ENCODE measurements around the gene GPR78.

The GPR78 gene, protein sequence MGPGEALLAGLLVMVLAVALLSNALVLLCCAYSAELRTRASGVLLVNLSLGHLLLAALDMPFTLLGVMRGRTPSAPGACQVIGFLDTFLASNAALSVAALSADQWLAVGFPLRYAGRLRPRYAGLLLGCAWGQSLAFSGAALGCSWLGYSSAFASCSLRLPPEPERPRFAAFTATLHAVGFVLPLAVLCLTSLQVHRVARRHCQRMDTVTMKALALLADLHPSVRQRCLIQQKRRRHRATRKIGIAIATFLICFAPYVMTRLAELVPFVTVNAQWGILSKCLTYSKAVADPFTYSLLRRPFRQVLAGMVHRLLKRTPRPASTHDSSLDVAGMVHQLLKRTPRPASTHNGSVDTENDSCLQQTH

GRCh38 chr4:8580321-8581093 lies at the start of gene GPR78:
Gene GPR78 (plus strand): TSS chr4:8580392. CDS start chr4:8580983, 591 bp downstream.
- DNase-seq (ENCODE audit: low read depth): peak; percentile 45

GRCh38 chr4:8532245-8532781 lies 47.9 kb upstream of the GPR78 start:
- no peak for DNase-seq (ENCODE audit: low read depth)

DNA sequence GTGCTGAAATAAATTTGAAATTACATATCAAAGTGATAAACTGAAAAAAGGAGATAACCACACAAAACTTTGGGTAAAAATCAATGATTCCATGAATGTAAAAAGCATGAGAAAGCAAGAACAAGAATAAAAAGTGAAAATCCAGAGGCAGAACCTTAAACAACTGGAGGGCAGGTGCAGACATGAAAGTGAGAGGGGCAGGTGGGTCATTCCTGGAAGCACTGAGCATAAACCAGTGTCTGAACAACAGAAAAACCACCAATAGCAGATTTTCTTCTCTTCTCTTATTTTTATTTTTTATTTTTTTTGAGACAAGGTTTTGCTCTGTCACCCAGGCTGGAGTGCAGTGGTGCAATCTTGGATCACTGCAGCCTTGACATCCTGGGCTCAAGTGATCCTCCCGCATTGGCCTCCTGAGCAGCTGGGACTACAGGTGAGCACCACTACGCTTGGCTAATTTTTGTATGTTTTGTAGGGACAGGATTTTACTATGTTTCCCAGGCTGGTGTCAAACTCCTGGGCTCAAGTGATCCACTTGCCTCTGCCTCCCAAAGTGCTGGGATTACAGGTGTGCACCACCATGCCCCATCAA lies 46.8 kb upstream of the GPR78 start:
- no peak for DNase-seq (ENCODE audit: low read depth)

DNA sequence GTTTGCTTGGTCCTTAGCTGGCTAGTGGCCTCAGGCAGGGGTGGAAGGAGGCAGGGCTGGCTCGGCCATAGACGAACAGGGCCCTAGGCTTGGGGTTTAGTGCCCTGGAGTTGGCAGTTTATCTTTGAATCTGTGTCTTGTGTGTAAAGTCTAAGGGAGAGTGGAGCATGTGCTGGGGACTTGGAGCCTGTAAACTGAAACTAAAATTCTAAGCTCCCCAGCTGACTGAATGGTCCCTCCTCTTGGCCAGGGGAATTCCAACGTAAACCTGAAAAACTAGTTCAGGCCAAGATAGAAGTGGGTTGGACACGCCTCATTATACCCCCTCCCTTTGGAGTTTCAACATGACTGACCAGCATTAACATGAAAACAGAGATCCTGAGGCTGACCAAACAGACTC lies 46.1 kb upstream of the GPR78 start:
- peak; percentile 74 for DNase-seq (ENCODE audit: low read depth)

DNA sequence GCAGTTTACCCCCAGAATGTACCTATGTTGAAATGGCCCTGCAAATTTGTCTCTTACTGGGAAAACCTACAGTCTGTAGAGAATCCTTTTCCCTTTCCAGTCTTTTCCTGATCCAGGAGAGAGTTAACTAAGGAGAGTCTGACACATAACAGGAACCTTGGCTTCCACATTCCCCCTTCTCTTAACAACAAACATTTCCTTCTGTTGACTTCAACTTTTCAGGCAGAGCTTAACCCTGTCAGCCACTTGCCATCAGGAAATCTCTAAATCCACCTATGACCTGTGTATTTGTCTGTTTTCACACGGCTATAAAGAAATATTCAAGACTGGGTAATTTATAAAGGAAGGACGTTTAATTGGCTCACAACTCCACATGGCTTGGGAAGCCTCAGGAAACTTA lies 45.6 kb upstream of the GPR78 start:
- no peak for DNase-seq (ENCODE audit: low read depth)

- no peak for DNase-seq (ENCODE audit: low read depth)
Observed at GRCh38 chr4:8536467-8536866, 43.7 kb upstream of the GPR78 start.

DNA sequence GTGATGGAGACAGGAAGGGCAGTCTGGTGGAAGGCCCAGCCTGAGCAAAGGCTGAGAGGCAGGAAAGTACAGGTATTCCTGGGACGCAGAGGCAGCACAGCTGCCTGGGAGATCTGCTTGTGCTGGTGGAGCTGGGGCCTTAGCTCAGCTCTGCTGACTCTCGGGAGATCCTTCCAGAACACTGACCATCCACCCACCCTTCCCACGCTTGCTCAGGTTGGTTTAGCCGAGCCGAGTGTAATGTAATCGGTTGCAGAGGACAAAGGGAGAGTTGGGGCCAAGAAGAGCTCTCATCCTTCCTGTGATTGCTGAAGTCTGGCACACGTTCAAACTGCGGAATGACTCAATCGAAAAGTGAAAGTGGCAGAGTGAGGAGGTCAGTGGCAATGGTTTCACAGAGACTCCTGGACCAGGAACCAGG lies 43.1 kb upstream of the GPR78 start:
- DNase-seq (ENCODE audit: low read depth): peak; percentile 93

DNA sequence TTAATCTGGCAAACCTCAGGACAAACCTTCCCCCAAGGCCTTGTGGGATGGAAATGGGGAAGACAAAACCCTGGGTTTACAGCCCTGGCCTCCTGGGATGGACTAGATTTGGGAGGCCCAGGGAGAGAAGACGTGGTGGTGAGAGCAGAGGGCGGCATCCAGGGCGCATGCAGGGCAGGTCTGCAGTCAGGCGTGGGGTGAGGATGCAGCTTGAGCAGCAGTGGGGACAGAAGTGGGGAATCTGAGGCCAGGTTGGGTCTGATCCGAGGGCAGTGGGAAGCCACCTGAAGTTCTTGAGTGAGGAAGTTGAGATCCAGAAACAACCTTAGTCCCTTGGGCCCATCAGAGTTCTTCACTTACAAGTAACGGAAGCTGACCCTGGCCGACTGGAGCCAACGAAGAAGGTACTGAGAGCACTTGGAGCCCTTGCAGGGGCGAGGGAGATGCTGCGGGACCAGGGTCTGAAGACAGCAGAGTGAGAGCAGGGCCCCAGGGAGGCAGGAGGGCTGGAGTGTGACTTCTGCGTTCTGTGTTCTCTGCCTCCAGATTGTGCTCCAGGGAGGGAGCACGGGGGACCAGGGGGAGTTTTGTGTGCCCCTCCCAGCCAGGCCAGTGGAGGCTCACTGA lies 42.0 kb upstream of the GPR78 start:
- no peak for DNase-seq (ENCODE audit: low read depth)

DNA sequence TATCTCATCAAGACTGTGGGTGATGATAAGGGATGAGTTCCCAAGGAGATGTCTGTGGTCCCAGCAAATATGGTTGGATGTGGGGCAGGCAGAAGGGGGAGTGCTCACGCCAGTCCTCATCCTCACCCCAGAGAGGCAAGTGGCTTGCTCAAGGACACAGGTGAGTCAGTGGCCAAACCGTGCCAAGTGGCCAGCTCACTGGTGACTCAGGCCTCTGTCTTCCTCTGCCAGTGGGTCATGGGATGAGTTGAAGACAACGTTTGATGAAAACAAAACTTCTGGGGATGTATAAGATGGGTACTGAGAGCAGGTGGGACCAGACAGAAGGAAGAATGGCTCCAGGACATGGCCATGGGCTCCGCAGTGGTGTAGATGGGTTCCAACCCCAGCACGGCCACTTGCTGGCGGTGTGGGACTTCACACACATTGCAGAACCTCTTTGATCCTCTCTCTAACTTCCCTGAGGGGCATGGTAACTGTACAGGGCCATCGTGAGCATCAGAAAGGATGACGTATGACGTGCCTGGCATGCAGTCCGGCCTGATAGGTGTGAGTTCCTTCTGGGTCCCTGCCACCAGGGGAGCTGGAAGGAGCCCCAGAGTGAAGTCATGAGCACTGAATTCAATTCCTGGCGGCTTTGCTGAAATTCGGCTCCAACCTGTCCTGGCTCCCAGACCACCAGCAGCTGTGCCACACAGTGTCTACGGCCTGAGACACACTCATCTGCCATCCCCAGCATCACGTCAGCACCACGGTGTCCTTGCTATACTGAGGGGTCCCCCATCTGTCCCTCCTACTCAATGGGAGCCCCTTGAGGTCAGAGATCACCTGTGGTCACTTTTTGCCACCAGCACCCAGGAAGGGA lies 41.3 kb upstream of the GPR78 start:
- DNase-seq (ENCODE audit: low read depth): peak; percentile 80

- DNase-seq (ENCODE audit: low read depth): no peak
Observed at GRCh38 chr4:8539661-8540060, 40.5 kb upstream of the GPR78 start.

GRCh38 chr4:8540072-8540471 lies 40.1 kb upstream of the GPR78 start:
- peak; percentile 48 for DNase-seq (ENCODE audit: low read depth)

GRCh38 chr4:8540586-8540985 lies 39.6 kb upstream of the GPR78 start:
- no peak for DNase-seq (ENCODE audit: low read depth)

DNA sequence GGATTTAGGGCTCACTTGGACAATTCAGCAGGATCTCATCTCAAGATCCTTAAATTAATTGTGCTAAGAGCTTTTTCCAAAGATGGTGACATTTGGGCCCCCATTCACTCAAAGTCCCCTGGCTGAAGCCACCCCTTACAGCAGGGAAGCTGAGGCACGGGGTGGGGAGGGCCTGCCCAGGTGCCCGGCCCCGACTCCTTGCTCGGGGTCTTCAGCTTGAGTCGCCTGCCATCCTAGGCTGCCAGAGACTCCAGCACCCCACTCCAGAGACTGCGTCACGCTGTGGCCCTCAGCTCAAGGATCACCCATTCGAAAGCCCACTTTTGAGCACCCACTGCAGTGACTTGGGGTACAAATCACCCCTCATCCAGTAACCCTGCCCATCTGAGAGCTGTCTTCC lies 39.2 kb upstream of the GPR78 start:
- no peak for DNase-seq (ENCODE audit: low read depth)

DNA sequence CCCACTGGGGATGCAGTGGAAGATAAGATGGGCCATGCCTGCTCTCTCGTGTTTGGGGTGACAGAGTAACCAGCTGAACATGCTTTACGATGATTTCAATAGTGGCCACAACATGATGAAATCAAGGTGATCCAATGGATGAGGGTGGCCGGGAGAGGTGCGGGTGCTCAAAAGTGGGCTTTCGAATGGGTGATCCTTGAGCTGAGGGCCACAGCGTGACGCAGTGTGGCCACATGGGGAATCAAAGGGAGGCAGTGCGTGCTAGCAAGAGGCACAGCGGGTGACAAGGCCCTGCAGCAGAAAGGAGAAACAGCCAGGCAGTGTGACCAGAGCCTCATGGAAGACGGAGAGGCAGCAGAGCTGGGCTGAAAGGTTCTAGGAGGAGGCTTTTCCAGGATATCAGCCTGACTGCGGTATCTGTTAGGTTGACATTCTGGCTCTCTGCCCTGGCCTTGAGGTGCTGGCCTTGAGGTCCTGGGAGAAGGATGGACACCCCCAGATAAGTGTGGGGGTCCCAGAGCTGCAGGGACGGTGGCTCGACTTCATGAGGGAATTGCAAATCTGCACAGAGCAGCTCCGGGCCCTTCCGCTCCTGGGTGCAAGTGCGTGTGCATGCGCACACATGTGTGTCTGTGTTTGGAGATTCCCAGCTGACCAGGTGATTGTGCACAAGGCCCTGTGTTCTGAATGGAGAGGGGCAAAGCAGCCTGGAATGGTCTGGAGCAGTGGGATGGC lies 38.0 kb upstream of the GPR78 start:
- DNase-seq (ENCODE audit: low read depth): no peak

GRCh38 chr4:8542776-8543525 lies 37.2 kb upstream of the GPR78 start:
- no peak for DNase-seq (ENCODE audit: low read depth)

DNA sequence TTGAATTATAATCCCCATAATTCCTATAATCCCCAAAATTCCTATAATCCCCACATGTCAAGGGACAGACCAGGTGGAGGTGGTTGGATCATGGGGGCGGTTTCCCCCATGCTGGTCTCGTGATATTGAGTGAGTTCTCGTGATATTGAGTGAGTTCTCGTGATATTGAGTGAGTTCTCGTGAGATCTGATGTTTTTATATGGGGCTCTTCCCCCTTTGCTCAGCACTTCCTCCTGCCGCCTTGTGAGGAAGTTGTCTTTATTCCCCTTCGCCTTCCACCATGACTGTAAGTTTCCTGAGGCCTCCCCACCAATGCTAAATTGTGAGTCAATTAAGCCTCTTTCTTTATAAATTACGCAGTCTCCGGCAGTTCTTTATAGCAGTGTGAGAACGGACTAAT lies 36.6 kb upstream of the GPR78 start:
- DNase-seq (ENCODE audit: low read depth): no peak

- no peak for DNase-seq (ENCODE audit: low read depth)
Observed at GRCh38 chr4:8544282-8544681, 35.9 kb upstream of the GPR78 start.

DNA sequence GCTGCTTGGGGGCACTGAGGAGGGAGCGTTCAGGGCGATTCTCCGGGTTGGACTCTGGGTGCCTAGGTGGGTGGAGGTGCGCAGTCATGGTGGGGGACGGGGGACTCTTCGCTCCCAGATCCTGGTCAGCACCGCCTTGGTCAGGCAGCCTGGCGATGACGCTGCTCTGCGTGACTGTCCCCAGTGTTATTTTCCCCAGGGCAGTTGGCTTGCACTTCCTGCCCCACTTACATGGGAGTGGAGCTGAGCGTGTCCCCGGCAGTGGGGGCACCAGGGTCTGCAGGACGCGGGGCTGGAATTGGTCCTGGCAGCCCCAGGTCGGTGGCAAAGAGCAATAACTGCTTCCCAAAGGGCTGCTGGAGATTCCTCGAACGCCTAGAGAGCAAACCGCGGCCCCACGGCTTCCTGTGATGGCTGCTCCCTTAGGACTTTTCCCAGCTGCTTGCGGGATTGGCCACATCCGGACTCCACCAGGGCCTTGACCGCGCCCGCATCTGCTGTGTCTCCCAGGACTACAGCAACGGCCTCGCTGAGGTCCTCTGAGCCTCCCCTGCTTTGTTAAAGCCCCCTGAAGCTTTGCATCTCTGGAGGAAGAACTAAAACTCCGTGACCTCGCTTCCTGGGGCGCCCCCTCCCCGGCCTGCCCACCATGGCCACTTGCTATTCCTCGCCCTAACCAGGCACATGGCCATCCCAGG lies 35.3 kb upstream of the GPR78 start:
- DNase-seq (ENCODE audit: low read depth): peak; percentile 45

DNA sequence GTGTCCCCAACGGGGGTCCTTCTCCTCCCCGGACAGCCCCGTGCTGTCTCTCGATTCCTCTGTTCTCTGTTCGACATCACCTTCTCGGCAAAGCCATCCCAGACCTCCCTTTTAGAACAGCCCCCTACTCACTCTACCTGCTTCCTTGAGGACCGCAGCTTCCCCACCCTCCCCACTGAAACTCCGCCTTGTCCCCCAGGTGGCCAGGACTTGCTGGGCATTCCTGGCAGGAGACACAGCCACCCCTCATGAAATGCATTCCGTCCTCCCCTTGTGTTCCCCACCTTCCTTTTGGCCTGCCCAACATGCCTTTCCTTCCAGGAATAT lies 34.8 kb upstream of the GPR78 start:
- no peak for DNase-seq (ENCODE audit: low read depth)

GRCh38 chr4:8546766-8547107 lies 33.5 kb upstream of the GPR78 start:
- no peak for DNase-seq (ENCODE audit: low read depth)
